Adrenal gland (tissue), 12 donors: Measurements from ENCODE around the gene KDM7A. TPM values are rescaled to one million over a fixed set of nuclear protein-coding genes. Genes with fewer than 3 reads are reported as not detected.

Experiments used
- DNase-seq, 7 donors: peaks; one replicate each; pipeline ENCODE4 v3.0.0-alpha.2; 2019 to 2020
- H3K27ac ChIP-seq, 5 donors: fragments of 200-600 bp; sonication (generic) in 4 of 5; 1 replicate in 3 of 5; 2 replicates in 2 of 5; pipeline versions ENCODE4 v1.5.1 to v1.8.0; 2016 to 2020; ENCODE audit warnings: mild to moderate bottlenecking in 1 of 5
- H3K27me3 ChIP-seq: fragments of 200-600 bp; 2 replicates; pipeline ENCODE4 v1.8.0; 2021
- H3K36me3 ChIP-seq, 2 donors: fragments of 200-600 bp; replicated peaks in 1 of 2; 1 replicate in 1 of 2; 2 replicates in 1 of 2; pipeline versions ENCODE4 v1.5.1 to v1.8.0; 2018 to 2022
- H3K4me1 ChIP-seq, 2 donors: fragments of 200-600 bp; replicated peaks in 1 of 2; 1 replicate in 1 of 2; 2 replicates in 1 of 2; pipeline versions ENCODE4 v1.5.1 to v1.8.0; 2018 to 2021
- H3K4me3 ChIP-seq, 4 donors: fragments of 200-600 bp; sonication (generic) in 3 of 4; one replicate each; pipeline ENCODE4 v1.5.1; 2016 to 2018
- H3K9me3 ChIP-seq, 3 donors: fragments of 200-600 bp; sonication (generic) in 1 of 3; replicated peaks in 1 of 3; 1 replicate in 2 of 3; 2 replicates in 1 of 3; pipeline versions ENCODE4 v1.5.1 to v1.8.0; 2016 to 2021
- POLR2A ChIP-seq, 2 donors: fragments of 450-650 bp; IDR thresholded peaks; one replicate each; pipeline ENCODE4 v1.6.1; 2017; ENCODE audit warnings: antibody characterized with exemption in 2 of 2, mild to moderate bottlenecking in 2 of 2, moderate library complexity in 1 of 2
- WGBS, 4 donors: extraction: QIAGEN DNeasy Blood & Tissue Kit in 2 of 4; methylation state at CpG; one replicate each; pipeline versions ENCODE4 v1.1.5 to v1.1.7; 2013 to 2017; 5-methylcytosine and 5-hydroxymethylcytosine counted together
- intact Hi-C, 2 donors: fragments of 100-400 bp; cut with DNase I; formaldehyde crosslinking; loops; one replicate each; pipeline versions ENCODE4 v1.14.1 to v1.15.0; 2022 to 2023
- polyA plus RNA-seq, 3 donors: library from polyadenylated mRNA; stranded (reverse); fragments of 200-250 nt in 2 of 3; fragments of 350-450 nt in 1 of 3; fragmentation: Illumina TruSeq in 1 of 3; extraction: RNeasy Lipid Tissue Mini Kit (QIAGEN cat#74804) in 1 of 3; gene quantifications; one replicate each; pipeline ENCODE4 v1.2.3, GENCODE V29; 2013 to 2014
- total RNA-seq, 9 donors: library from RNA; depleted of rRNA in 4 of 9; stranded (reverse); fragments of >200 nt in 4 of 9; fragments of 120-200 nt in 1 of 9; fragmentation: NEBNext Ultra II Directional in 1 of 9; extraction: Animal tissue kit (Norgen Biotek cat#: 25700) in 1 of 9; gene quantifications; one replicate each; pipeline versions ENCODE4 v1.1.0 to v1.2.4, GENCODE V29; 2013 to 2023
- TF ChIP-seq, protein P1 (sequence below), 6 experiments: fragments of 450-650 bp in 4 of 6; fragments of 200-600 bp in 2 of 6; sonication (generic) in 1 of 6; IDR thresholded peaks; 1 replicate in 5 of 6; 2 replicates in 1 of 6; pipeline versions ENCODE4 v1.5.1 to v1.8.0; 2016 to 2021; ENCODE audit warnings: antibody characterized with exemption in 6 of 6, mild to moderate bottlenecking in 2 of 6, moderate library complexity in 1 of 6
- donor health status: healthy with polysubstance abuse.
- donor health status: Bipolar disorder and iron deficiency.
- donor health status: DM: yes; HTN: yes; CAD: no.
- donor health status: DM: no; HTN: no; CAD: no.
- donor health status: DM: no; HTN: no; CAD: no.
- donor health status: DM: yes; HTN: yes; CAD: no.

The KDM7A gene
- total and polyA plus RNA-seq, 12 donors, result 1.4 to 10.5 (median 4.7) TPM

DNA sequence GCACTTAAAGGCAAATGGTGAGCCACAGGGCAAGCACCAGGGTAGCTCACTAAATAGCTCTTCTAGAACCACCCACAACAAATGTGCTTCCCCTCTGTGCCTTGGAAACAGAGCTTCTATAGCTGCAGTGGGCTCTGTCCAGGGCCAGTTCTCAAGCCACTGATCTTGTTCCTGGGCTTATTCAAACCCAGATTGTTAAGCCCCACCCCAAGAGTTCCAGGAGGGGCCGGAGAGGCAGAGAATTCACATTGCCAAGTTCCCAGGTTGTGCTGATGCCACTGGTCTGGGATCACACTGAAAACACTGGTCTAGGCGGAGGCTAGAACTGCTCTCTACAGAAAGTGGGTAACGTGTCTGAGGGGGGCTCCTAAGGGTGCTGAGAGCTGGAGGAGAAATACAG lies 15.4 kb upstream of the KDM7A start:
- H3K4me1 ChIP-seq, result no peaks in the 10 kb centered on the region
- intact Hi-C loops, result no loop called here
- no peaks in the 10 kb centered on the region for H3K27me3 ChIP-seq
- H3K36me3 ChIP-seq, result no peaks in the 10 kb centered on the region
- TF ChIP-seq, protein P1, sequence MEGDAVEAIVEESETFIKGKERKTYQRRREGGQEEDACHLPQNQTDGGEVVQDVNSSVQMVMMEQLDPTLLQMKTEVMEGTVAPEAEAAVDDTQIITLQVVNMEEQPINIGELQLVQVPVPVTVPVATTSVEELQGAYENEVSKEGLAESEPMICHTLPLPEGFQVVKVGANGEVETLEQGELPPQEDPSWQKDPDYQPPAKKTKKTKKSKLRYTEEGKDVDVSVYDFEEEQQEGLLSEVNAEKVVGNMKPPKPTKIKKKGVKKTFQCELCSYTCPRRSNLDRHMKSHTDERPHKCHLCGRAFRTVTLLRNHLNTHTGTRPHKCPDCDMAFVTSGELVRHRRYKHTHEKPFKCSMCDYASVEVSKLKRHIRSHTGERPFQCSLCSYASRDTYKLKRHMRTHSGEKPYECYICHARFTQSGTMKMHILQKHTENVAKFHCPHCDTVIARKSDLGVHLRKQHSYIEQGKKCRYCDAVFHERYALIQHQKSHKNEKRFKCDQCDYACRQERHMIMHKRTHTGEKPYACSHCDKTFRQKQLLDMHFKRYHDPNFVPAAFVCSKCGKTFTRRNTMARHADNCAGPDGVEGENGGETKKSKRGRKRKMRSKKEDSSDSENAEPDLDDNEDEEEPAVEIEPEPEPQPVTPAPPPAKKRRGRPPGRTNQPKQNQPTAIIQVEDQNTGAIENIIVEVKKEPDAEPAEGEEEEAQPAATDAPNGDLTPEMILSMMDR (IDR thresholded peaks at IDR 0.05), result no peak
- TF ChIP-seq POLR2A (IDR thresholded peaks at IDR 0.05), result no peak
- no peak for DNase-seq
- H3K9me3 ChIP-seq, result no peaks in the 10 kb centered on the region
- H3K4me3 ChIP-seq, result no peak overlapping the region
- H3K27ac ChIP-seq, result no peak overlapping the region
- 74 to 86% (median 81%) methylated on average over 2 to 3 of the region's 3 CpGs for WGBS, 4 donors

DNA sequence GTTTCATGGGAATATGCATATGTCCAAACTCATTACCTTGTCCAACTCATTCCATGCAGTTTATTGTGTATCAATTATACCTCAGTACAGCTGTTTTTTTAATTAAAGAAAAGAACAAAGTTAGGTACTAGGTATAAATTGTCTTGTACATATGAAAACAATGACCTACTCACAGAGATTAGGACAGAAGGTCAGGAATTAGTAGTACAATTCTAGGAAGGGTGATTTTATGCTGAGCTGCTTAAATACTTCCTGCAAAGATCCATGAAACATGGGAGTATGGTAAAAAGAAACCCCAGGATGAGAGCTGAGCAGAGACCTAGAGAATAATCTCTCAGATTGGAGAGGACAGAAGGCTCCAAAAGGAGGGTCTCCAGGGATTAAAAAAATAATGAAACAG lies 13.8 kb upstream of the KDM7A start:
- no peaks in the 10 kb centered on the region for H3K36me3 ChIP-seq
- no peak for DNase-seq
- intact Hi-C loops, result no loop called here
- no peaks in the 10 kb centered on the region for H3K4me1 ChIP-seq
- H3K27ac ChIP-seq, result no peak overlapping the region
- no peaks in the 10 kb centered on the region for H3K27me3 ChIP-seq
- TF ChIP-seq, protein P1 (IDR thresholded peaks at IDR 0.05), result no peak
- TF ChIP-seq POLR2A (IDR thresholded peaks at IDR 0.05), result no peak
- no peak overlapping the region for H3K4me3 ChIP-seq
- no peaks in the 10 kb centered on the region for H3K9me3 ChIP-seq

DNA sequence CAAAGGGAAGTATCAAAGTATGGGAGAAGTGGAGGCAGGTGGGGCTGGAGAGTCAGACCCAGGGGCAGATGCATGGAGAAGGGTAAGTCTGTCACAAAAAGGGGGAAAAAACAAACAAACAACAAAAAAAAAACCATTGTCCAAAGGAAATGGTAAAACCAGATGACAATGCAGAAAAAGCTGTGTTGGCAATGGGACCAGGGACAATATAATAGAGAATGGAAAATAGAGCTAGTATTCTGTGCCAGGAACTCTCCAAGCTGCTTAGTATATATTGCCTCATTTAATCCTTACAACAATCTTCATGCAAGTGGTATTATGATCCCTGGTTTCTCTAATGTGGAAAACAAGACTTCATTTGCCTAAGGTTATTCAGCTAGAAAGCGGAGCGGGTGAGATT lies 13.1 kb upstream of the KDM7A start:
- Histone ChIP-seq H3K9me3 (no peaks in the 10 kb centered on the region), H3K27ac (no peak overlapping the region), H3K4me3 (no peak overlapping the region), H3K36me3 (no peaks in the 10 kb centered on the region), H3K4me1 (no peaks in the 10 kb centered on the region), H3K27me3 (no peaks in the 10 kb centered on the region)
- DNase-seq, result no peak
- intact Hi-C loops, result no loop called here
- WGBS, 4 donors, result 94 to 100% (median 96%) methylated on average over 2 of the region's 2 CpGs
- TF ChIP-seq, protein P1 (IDR thresholded peaks at IDR 0.05), result no peak
- TF ChIP-seq POLR2A (IDR thresholded peaks at IDR 0.05), result no peak

DNA sequence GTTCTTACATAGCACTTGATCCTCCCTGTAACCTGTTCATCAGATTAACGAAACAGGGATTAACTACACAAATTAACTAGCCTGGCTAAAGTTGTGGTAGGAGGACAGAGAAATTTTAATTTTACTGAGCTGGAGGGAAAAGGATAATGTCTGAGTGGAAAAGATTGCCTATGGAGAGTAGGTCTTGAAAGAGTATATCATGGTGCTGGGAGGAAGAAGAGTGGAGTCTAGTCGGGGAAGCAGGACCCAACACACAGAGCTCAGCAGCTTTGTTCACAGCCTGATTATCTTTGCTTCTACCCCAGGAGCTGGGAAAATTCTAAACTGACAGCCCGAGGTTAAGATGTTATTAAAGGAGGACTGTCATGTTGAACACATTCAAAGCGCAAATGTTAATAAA lies 6.1 kb upstream of the KDM7A start:
- Histone ChIP-seq H3K4me1 (peaks cover under 1 to 1% of the 10 kb centered on the region in 2 donors), H3K9me3 (no peaks in the 10 kb centered on the region), H3K27ac (no peak overlapping the region), H3K27me3 (peaks cover 8% of the 10 kb centered on the region), H3K4me3 (no peak overlapping the region), H3K36me3 (no peaks in the 10 kb centered on the region)
- TF ChIP-seq POLR2A (IDR thresholded peaks at IDR 0.05), result no peak
- TF ChIP-seq, protein P1 (IDR thresholded peaks at IDR 0.05), result no peak
- 69 to 80% (median 77%) methylated on average over 4 of the region's 4 CpGs for WGBS, 4 donors
- DNase-seq, result no peak
- intact Hi-C loops, result no loop called here
